Esophagus muscularis mucosa (tissue), 3 donors: ENCODE results near the gene KIRREL3.

ENCODE experiments used
- CTCF ChIP-seq, 3 experiments: fragments of 200-600 bp in 2 of 3; fragments of 450-650 bp in 1 of 3; sonication (generic) in 2 of 3; IDR thresholded peaks; one replicate each; pipeline ENCODE4 v1.5.1; 2017 to 2019; ENCODE audit warnings: antibody characterized with exemption in 3 of 3, mild to moderate bottlenecking in 2 of 3, moderate library complexity in 1 of 3
- POLR2A ChIP-seq: fragments of 450-650 bp; IDR thresholded peaks from one replicate; pipeline ENCODE4 v1.6.1; 2017; ENCODE audit warnings: antibody characterized with exemption, moderate library complexity, mild to moderate bottlenecking, low read depth

DNA sequence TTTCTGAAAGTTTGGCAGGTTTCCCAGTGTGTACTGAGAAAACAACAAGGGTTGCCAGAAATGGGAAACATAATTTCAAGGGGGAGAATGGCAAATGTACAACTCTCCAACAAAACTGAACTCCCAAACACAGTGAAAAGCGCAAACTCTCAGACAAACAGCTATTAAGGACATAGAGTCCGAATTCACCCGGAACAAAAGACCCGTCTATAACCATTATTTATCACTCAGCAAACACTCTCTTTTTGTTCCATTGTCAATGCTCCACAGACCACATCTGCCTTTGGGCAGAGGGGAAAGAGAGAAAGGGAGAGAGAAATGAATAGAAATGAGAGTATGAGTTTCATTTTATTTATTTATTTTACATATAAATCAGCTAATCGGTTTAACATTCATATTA, 21.7 kb downstream of the KIRREL3 start:
- TF ChIP-seq POLR2A (no peak), CTCF (IDR thresholded peaks at IDR 0.05) (no peak)
